Measurements from ENCODE around the gene TMEM222.
A peak's percentile ranks its signal among the peaks of the same experiment; 100 is the strongest.

TMEM222 gene

DNA sequence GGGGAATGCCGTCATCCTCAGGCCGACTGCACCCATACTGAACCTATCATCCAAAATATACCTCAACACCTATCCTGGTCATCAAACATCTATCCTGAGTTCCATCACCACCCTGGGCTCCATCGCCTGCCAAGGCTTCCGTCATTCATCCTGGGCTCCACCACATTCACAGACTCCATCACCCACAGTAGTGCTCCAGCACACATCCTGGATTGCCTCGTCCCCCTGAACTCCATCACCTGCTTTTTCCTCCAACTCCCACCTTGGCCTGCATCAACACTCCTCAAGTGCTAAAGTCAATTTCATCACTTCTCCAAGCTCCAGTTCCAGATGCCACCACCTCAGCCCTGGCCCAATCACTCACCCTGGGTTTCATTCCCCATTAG is 37.0 kb downstream of the TMEM222 start:
- Histone ChIP-seq H2AFZ (ENCODE audit: low read depth, low read length, severe bottlenecking) (no peak overlapping the region), H3K27ac (ENCODE audit: low read depth, low read length) (no peak overlapping the region), H3K4me3 (ENCODE audit: insufficient read depth, low read length, poor library complexity, severe bottlenecking) (no peak overlapping the region), H3K9me2 (replicated peaks; ENCODE audit: insufficient read depth, low read length) (no peaks in the 10 kb centered on the region), H3K79me2 (ENCODE audit: insufficient read depth, low read length) (no peaks in the 10 kb centered on the region), H4K20me1 (ENCODE audit: low read depth, low read length) (no peaks in the 10 kb centered on the region), H3K4me2 (ENCODE audit: low read depth, low read length, poor library complexity, severe bottlenecking) (no peak overlapping the region), H3K9ac (ENCODE audit: low read length) (no peak overlapping the region), H3K9me3 (ENCODE audit: insufficient read depth, low read length) (no peaks in the 10 kb centered on the region), H3K27me3 (ENCODE audit: low read length) (no peaks in the 10 kb centered on the region), H3K36me3 (ENCODE audit: low read length) (no peaks in the 10 kb centered on the region), H3F3A (ENCODE audit: insufficient read depth) (no peaks in the 10 kb centered on the region)
- TF ChIP-seq EZH2phosphoT487 (conservative IDR thresholded peaks at IDR 0.05; ENCODE audit: low read length) (no peak), CTCF (IDR thresholded peaks at IDR 0.05; ENCODE audit: insufficient read depth, low read length, poor library complexity, severe bottlenecking) (no peak)

GRCh38 chr1:27359822-27360158 is 37.8 kb downstream of the TMEM222 start:
- no peaks in the 10 kb centered on the region for H3K27me3 ChIP-seq (ENCODE audit: low read length)
- no peak overlapping the region for H2AFZ ChIP-seq (ENCODE audit: low read depth, low read length, severe bottlenecking)
- no peaks in the 10 kb centered on the region for H3F3A ChIP-seq (ENCODE audit: insufficient read depth)
- no peaks in the 10 kb centered on the region for H4K20me1 ChIP-seq (ENCODE audit: low read depth, low read length)
- H3K4me2 ChIP-seq (ENCODE audit: low read depth, low read length, poor library complexity, severe bottlenecking), result peak overlapping the region; percentile 27
- H3K4me3 ChIP-seq (ENCODE audit: insufficient read depth, low read length, poor library complexity, severe bottlenecking), result no peak overlapping the region
- no peaks in the 10 kb centered on the region for H3K79me2 ChIP-seq (ENCODE audit: insufficient read depth, low read length)
- H3K9ac ChIP-seq (ENCODE audit: low read length), result no peak overlapping the region
- no peaks in the 10 kb centered on the region for H3K36me3 ChIP-seq (ENCODE audit: low read length)
- H3K9me2 ChIP-seq (replicated peaks; ENCODE audit: insufficient read depth, low read length), result no peaks in the 10 kb centered on the region
- no peaks in the 10 kb centered on the region for H3K9me3 ChIP-seq (ENCODE audit: insufficient read depth, low read length)
- TF ChIP-seq EZH2phosphoT487 (conservative IDR thresholded peaks at IDR 0.05; ENCODE audit: low read length), result no peak
- TF ChIP-seq CTCF (IDR thresholded peaks at IDR 0.05; ENCODE audit: insufficient read depth, low read length, poor library complexity, severe bottlenecking), result no peak
- no peak overlapping the region for H3K27ac ChIP-seq (ENCODE audit: low read depth, low read length)

DNA sequence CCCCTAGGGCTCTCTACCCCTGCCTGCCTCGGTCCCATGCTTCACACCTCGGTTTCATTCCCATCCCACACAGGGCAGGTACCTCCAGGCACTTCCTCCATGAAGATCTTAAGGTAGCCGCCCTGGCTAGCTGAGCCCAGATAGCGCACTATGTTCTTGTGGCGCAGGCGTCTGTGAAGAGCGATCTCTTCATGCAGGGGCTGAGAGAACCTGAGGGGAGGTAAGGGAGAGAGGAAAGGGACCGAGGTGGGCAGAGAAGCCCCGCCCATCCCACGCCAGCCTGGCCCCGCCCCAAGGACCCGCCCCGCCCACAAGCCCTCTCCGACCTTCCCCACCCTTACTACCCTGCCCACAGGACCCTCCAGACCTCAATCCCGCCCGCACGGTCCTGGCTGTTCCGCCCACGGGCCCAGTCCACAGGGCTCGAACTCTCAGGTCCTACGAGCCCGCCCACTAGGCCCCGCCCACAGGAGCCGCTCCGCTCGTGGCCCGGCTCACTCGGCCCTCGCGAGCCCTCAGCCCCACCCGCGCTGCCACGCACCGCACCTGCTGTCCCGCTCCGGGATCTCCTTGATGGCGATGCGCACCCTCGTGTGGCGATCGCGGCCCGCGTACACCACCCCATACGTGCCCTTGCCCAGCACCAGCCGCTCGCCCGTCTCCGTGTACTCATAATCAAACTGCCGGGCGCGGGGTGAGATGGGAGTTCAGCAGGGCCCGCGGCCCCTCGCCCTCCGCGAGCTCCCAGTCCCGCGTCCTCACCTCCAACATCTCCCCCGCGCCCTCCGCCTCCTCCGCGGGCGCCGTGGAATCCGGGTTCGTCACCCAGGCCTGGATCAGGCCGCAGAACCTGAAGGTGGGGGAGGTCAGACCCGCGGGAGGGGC is 38.4 kb downstream of the TMEM222 start:
- Histone ChIP-seq H4K20me1 (ENCODE audit: low read depth, low read length) (no peaks in the 10 kb centered on the region), H3K9me2 (replicated peaks; ENCODE audit: insufficient read depth, low read length) (no peaks in the 10 kb centered on the region), H2AFZ (ENCODE audit: low read depth, low read length, severe bottlenecking) (no peak overlapping the region), H3K9me3 (ENCODE audit: insufficient read depth, low read length) (no peaks in the 10 kb centered on the region), H3K4me2 (ENCODE audit: low read depth, low read length, poor library complexity, severe bottlenecking) (peak overlapping the region; percentile 27), H3F3A (ENCODE audit: insufficient read depth) (peaks cover 4% of the 10 kb centered on the region; the same call in 1 of the 2 replicates), H3K27ac (ENCODE audit: low read depth, low read length) (no peak overlapping the region), H3K36me3 (ENCODE audit: low read length) (no peaks in the 10 kb centered on the region), H3K27me3 (ENCODE audit: low read length) (no peaks in the 10 kb centered on the region), H3K79me2 (ENCODE audit: insufficient read depth, low read length) (no peaks in the 10 kb centered on the region), H3K9ac (ENCODE audit: low read length) (no peak overlapping the region), H3K4me3 (ENCODE audit: insufficient read depth, low read length, poor library complexity, severe bottlenecking) (no peak overlapping the region)
- TF ChIP-seq EZH2phosphoT487 (conservative IDR thresholded peaks at IDR 0.05; ENCODE audit: low read length), result no peak
- no peak for TF ChIP-seq CTCF (IDR thresholded peaks at IDR 0.05; ENCODE audit: insufficient read depth, low read length, poor library complexity, severe bottlenecking)
